ENCODE data around the gene BEND6. TPM values are rescaled to one million over a fixed set of nuclear protein-coding genes. Genes with fewer than 3 reads are reported as not detected.

BEND6 gene
- total and polyA plus RNA-seq, 2 of the 8 experiments (the other 6 are each of a cell fraction or from before 2014, with no cell fraction given), result 0.71 to 2.1 TPM

GRCh38 chr6:57072108-57072507, 117.2 kb downstream of the BEND6 start (continued):
- TF ChIP-seq, protein P1, sequence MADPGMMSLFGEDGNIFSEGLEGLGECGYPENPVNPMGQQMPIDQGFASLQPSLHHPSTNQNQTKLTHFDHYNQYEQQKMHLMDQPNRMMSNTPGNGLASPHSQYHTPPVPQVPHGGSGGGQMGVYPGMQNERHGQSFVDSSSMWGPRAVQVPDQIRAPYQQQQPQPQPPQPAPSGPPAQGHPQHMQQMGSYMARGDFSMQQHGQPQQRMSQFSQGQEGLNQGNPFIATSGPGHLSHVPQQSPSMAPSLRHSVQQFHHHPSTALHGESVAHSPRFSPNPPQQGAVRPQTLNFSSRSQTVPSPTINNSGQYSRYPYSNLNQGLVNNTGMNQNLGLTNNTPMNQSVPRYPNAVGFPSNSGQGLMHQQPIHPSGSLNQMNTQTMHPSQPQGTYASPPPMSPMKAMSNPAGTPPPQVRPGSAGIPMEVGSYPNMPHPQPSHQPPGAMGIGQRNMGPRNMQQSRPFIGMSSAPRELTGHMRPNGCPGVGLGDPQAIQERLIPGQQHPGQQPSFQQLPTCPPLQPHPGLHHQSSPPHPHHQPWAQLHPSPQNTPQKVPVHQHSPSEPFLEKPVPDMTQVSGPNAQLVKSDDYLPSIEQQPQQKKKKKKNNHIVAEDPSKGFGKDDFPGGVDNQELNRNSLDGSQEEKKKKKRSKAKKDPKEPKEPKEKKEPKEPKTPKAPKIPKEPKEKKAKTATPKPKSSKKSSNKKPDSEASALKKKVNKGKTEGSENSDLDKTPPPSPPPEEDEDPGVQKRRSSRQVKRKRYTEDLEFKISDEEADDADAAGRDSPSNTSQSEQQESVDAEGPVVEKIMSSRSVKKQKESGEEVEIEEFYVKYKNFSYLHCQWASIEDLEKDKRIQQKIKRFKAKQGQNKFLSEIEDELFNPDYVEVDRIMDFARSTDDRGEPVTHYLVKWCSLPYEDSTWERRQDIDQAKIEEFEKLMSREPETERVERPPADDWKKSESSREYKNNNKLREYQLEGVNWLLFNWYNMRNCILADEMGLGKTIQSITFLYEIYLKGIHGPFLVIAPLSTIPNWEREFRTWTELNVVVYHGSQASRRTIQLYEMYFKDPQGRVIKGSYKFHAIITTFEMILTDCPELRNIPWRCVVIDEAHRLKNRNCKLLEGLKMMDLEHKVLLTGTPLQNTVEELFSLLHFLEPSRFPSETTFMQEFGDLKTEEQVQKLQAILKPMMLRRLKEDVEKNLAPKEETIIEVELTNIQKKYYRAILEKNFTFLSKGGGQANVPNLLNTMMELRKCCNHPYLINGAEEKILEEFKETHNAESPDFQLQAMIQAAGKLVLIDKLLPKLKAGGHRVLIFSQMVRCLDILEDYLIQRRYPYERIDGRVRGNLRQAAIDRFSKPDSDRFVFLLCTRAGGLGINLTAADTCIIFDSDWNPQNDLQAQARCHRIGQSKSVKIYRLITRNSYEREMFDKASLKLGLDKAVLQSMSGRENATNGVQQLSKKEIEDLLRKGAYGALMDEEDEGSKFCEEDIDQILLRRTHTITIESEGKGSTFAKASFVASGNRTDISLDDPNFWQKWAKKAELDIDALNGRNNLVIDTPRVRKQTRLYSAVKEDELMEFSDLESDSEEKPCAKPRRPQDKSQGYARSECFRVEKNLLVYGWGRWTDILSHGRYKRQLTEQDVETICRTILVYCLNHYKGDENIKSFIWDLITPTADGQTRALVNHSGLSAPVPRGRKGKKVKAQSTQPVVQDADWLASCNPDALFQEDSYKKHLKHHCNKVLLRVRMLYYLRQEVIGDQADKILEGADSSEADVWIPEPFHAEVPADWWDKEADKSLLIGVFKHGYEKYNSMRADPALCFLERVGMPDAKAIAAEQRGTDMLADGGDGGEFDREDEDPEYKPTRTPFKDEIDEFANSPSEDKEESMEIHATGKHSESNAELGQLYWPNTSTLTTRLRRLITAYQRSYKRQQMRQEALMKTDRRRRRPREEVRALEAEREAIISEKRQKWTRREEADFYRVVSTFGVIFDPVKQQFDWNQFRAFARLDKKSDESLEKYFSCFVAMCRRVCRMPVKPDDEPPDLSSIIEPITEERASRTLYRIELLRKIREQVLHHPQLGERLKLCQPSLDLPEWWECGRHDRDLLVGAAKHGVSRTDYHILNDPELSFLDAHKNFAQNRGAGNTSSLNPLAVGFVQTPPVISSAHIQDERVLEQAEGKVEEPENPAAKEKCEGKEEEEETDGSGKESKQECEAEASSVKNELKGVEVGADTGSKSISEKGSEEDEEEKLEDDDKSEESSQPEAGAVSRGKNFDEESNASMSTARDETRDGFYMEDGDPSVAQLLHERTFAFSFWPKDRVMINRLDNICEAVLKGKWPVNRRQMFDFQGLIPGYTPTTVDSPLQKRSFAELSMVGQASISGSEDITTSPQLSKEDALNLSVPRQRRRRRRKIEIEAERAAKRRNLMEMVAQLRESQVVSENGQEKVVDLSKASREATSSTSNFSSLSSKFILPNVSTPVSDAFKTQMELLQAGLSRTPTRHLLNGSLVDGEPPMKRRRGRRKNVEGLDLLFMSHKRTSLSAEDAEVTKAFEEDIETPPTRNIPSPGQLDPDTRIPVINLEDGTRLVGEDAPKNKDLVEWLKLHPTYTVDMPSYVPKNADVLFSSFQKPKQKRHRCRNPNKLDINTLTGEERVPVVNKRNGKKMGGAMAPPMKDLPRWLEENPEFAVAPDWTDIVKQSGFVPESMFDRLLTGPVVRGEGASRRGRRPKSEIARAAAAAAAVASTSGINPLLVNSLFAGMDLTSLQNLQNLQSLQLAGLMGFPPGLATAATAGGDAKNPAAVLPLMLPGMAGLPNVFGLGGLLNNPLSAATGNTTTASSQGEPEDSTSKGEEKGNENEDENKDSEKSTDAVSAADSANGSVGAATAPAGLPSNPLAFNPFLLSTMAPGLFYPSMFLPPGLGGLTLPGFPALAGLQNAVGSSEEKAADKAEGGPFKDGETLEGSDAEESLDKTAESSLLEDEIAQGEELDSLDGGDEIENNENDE (IDR thresholded peaks at IDR 0.05; ENCODE audit: insufficient replicate concordance, low read length), result no peak
- TF ChIP-seq RXRA (IDR thresholded peaks at IDR 0.05; ENCODE audit: insufficient read depth, low read depth, low read length), result no peak
- TF ChIP-seq POLR2AphosphoS5 (IDR thresholded peaks at IDR 0.05; ENCODE audit: low read depth, low read length), result no peak
- no peak for TF ChIP-seq RFX5 (IDR thresholded peaks at IDR 0.05; ENCODE audit: borderline replicate concordance, low read depth, low read length)
- no peak for TF ChIP-seq JUN (IDR thresholded peaks at IDR 0.05; ENCODE audit: low read depth, low read length)
- TF ChIP-seq TBP (IDR thresholded peaks at IDR 0.05; ENCODE audit: low read depth, low read length), result no peak
- TF ChIP-seq SUZ12 (IDR thresholded peaks at IDR 0.05; ENCODE audit: low read length), result no peak
- no peak for TF ChIP-seq SP1 (IDR thresholded peaks at IDR 0.05; ENCODE audit: low read depth, low read length)
- no peak for TF ChIP-seq ATF2 (IDR thresholded peaks at IDR 0.05; ENCODE audit: low read length)
- TF ChIP-seq HDAC2 (IDR thresholded peaks at IDR 0.05; ENCODE audit: borderline replicate concordance in 1 of 2, low read depth in 2 of 2, low read length in 2 of 2), result no peak
